GM21576 (cell line): ENCODE data around the gene SRGAP3.

Source experiments
- ATAC-seq: cut with Tn5 transposase; IDR thresholded peaks from one replicate; pipeline ENCODE4 v1.9.1; 2021; ENCODE audit warnings: mild to moderate bottlenecking, moderate library complexity; ENCODE audit not compliant: unreplicated experiment

SRGAP3 gene

DNA sequence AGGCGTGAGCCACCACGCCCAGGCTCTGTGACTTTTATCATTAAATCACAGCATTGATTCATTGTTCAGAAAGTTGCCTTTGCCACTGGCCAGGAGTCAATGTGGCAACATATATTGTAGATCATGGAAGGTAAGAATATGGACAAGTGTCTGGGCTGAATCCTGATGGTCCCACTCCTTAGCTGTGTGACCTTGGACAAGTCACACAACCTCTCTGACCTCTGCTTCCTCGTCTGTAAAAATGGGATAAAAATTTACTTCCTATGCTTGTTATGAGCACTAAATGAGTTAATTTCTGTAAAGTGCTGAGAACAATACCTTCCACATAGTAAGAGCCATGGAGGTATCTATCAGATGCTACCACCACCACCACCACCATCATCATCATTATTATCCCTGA is 182.7 kb downstream of the SRGAP3 start:
- ATAC-seq = no peak

DNA sequence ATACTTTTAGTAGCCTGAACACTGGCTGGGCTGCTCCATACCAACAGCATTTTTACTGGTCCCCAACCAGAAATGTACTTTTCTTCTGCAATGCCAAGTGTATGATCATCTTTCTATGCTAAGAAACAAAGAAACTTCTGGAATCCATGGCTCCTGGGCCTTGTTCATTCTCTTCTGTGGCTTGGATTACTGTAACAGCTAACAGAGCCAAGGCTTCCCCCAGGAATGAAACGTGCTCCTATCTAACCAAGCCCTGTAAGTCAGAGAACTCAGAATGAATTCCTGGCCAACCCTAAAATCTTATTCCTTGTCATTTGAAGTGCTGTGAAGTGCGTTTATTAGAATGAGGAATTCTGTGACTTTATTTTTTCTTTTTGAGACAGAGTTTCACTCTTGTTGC is 183.3 kb downstream of the SRGAP3 start:
- ATAC-seq = no peak

DNA sequence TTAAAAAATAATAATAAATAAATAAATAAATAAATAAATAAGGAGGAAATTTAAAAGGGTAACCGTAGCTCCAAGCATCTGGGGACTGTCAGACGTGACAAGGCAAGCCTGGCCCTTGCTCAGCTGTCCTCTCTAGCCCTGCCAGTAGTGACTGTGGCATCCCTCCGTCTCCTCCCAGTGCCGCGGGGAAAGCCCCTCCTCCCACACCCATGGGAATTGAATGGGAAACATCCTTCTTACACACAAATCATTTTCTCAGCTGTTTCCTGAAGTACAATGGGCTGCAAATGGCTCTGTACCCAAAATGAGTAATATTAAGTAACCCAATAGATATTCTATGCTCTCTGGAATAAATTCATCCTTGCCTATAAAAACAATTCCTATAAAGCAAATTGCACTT is 184.6 kb downstream of the SRGAP3 start:
- ATAC-seq = no peak

DNA sequence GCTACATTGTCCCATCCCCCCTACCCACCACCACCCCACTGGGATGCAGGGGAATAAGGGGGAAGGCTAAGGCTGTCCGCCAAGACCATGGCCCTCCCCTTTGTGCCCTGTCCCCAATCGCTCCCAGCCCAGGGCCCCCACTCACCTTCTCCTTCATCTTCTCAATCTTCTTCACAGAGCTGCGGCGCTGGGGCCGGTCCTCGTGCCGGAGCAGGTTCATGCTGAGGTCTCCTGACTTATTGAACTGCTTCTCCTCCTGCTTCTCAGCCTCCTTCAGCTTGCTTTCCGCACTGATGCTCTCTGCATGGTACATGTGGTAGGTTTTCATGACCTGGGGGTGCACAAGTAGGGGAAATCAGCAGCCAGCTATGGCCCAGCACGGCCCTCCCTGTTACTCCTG is 185.2 kb downstream of the SRGAP3 start:
- ATAC-seq = no peak

DNA sequence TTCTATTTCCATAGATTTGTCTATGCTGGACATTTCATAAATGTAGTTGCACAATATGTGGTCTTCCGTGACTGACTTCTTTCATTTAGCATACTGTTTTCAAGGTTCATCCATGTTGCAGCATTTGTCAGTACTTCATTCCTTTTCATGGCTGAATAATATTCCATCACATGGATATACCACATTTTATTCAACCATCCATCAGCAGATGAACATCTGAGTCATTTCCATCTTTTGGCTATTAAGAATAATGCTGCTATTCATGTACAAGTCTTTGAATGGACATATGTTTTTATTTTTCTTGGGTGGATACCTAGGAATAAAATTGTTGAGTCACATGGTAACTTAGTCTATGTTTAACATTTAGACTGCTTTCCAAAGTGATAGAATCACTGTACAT is 186.9 kb downstream of the SRGAP3 start:
- ATAC-seq = no peak

DNA sequence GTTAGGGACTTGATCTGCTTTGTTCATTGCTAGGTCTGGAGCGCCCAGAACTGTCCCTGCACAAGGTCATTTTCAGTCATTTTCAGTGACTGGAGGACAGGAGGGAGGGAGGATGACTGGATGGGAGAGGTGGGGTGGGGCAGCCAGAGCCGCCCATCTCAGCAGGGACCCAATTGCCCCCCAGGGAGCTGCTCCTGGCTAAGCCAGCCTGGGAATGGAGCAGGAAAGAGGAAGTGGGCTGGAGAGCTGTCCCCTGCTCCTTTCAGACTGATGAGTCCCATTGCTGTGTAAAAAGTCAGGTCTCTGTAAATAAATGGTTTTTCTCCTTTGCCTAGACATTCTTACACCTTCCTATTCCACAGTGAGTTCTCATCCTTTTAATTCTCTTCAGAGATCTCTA is 187.8 kb downstream of the SRGAP3 start:
- ATAC-seq = no peak

DNA sequence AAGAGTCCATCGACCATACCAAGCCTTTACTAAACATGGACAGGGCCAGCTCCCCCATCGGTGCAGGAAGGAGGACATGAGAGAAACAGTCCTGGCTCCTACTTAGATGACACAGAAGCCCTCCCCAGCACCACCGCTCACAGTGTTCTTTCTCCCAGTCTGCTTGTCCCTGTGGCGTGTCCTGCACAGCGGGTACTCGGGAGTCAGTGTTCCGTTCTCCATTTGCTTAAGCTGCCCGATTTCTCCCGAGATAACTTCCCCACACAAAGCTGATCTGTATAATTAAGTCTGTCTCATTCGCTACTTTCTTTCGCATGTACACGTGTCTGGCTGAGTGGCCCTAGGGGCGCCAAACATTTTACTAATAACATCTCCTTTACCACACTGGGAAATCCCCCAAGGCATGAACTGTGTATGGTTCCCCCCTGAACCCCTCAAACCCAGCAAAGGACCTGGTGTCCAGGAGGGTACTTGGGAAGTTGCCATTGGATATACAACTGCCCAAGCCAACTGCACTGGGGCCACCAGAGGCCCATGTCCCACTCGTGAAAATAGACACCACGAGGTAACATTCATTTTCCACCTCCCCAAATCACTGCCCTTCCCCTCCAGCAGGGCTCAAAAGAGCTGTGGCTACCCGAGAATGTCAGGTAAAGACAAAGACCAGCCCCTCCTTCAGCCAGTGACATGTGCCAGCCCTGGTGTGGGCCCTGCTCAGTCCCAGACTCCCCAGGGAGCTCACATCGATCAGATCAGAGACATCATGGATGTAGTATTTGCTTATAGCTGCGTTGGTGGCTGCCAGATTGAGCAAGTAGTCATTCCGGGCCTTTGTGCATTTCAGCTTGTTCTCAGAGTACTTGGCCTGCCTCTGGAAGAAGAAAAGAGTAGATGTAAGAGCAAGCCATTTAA is 189.7 kb downstream of the SRGAP3 start:
- ATAC-seq = no peak

DNA sequence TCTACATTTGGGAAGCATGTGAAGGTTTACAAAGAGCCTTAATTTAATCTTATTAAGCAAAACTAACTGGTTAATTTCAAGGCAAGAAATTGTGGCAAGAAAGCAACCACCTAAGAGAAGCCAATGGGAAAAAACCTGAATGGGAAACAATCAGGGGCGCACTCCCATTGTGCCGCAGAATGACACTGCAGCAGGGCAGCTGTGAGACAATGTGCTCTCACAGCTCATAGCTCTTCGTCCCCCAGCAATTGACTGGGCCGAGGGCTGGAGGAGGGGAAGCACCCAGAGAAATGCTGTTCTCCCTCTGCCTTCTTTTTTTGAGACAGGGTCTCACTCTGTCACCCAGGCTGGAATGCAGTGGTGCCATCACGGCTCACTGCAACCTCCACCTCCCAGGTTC is 192.9 kb downstream of the SRGAP3 start:
- no peak for ATAC-seq

DNA sequence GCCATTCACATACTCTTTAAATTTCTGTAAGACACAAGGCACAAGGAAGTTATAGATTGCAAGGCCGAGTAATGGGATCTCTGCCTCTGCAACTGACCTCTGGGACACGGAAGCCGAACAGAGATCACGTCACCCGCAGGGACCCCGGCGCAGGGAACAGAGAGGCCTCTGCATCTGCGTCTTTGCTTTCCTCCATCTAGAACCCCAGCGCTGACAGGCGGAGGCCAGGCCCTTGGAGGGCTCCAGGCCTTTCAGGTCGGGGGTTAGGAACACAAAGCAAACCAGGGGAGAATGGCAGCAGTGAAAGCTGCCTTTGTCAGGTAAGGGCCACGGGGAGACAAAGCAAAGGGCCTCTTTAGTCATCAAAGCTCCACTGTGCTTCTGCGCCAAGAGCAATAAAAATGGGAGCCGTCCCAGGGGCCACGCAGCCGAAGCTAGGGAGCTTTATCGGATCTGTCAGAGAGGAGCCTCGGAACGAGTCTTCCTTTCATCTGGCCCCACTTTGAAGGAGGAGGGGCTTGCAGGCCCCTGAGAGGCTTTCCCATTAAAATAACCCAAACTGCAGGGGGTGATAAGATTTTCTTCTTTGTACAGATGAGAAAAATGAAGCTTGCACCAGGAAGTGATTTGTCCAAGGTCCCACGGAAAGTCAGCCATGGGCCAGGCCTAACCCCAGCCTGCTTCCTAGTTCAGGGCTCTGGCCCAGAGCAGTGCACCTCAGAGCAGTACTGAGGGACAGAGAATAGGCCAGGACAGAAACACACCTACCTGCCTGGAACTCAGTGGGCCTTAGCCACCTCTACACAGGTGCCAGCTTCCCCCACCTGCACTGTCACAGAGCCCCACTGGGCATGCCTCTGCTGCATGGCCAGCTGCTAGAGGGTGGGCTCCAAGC is 201.7 kb downstream of the SRGAP3 start:
- ATAC-seq = no peak

DNA sequence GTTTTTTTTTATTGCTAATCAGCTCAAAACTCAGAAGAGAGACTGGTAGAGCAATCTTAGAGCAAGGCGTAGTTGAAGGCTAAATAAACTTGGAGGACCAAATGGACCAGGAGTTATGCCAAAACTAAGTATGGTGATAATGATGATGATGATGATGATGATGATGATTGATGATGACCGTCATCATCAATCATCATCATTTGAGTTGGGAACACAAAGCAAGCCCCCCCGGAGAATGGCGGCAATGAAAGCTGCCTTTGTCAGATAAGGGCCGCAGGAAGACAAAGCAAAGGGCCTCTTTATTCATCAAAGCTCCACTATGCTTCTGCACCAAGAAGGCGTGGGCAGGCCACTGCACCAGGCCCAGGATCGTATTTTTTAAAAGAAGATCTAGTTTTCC is 204.1 kb downstream of the SRGAP3 start:
- no peak for ATAC-seq

DNA sequence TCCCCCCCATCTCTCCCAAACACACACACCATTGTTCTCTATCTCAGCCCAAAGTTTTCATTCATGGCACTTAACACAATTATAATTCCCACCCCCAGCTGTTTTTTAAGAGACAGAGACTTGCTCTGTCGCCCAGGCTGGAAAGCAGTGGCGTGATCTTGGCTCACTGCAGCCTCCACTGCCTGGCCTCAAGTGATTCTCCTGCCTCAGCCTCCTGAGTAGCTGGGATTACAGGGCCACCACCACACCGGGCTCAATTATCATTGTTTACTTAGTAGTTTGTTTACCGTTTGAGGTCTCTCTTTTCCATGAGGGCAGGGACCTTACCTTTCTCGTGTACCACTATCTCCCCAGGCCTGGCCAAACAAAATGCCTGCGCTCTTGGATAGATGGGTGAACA is 206.4 kb downstream of the SRGAP3 start:
- no peak for ATAC-seq

DNA sequence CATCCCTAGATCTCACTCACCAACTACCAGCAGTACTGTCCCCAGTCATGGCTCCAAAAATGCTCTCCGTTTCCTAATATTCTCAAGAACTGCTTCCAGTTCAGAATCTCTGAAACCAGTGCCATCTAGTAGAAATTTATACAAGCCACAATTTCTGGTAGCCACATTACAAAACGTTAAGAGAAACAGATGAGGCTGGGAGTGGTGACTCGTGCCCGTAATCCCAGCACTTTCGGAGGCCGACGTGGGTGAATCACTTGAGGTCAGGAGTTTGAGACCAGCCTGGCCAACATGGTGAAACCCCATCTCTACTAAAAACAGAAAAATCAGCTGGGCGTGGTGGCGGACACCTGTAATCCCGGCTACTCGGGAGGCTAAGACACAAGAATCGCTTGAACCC is 207.8 kb downstream of the SRGAP3 start:
- ATAC-seq = no peak

DNA sequence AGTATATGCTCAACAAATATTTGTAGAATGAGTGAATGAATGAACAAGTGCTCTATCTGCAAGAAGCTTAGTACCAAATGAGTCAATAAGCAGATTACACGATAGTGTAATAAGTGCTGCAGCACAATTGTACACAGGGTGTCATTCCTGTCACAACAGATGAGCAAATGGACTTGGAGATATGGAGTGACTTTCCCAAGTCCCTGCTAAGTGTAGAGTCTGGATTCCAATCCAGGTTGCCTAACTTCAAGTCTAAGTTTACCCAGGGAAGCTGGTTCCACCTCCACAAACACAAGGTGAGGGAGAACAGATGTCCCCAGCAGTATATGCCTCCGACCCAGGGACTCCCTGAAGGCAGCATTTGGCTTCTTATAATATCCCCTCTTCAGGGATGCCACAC is 208.4 kb downstream of the SRGAP3 start:
- no peak for ATAC-seq

DNA sequence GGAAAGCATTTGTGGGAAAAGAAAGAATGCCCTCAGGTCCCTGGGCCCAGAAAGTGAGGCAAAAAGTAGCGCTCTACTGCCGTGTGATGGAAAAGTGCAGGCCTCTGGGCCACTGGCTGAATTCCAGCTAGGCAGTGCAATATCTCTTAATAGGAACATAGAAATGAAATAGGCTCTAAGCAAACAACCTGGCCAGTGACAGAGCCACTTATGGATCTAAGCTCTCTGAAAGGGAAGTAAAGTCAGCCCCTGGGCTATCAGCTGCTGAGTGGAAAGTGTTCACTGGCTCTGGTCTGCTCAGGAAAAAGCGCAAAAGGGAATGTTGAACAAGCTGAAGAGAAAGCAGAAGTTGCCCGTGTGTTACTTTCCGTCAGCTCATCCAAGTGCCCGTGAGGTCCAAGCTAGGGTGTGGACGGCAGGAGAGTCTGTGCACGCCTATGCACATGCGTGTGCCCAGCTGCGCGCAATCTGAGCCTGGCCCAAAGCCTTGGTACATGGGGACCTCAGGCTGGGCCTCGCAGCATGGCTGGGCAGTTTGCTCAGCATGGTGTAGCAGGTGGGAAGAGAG is 212.2 kb downstream of the SRGAP3 start:
- ATAC-seq = no peak

DNA sequence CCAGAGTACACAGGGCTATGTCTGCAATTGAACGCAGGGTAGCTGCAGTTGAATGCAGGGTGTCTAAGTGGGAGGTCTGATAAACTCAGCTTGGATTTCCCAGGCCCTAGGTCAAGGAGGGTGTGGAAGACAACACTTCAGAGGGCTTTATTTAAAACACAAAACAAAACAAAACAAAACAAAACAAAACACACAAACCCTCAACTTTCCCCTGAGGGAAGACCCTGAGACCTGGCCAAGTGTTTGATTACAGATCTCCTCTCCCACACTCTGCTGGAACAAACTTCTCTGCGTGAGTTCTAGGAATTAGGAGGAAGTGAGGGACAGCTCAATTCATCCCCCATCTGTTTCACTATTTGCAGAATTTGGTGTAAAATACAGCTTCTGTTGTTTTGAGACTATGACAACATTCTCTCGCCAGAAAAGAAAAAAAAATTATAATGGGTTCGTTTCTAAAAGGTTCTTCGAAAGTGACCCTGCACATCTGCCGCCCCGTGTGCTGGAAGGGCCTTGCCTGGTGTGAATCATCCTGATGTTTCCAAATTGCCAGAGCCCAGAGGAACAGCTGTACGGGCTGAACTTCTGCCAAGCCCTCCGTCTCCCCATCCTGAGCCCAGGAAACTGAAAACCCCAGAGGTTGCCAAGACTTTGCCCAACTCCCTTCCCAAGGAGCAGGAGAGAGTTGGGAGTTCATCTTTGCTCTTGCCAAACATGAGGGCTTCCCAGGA is 212.9 kb downstream of the SRGAP3 start:
- ATAC-seq = no peak

DNA sequence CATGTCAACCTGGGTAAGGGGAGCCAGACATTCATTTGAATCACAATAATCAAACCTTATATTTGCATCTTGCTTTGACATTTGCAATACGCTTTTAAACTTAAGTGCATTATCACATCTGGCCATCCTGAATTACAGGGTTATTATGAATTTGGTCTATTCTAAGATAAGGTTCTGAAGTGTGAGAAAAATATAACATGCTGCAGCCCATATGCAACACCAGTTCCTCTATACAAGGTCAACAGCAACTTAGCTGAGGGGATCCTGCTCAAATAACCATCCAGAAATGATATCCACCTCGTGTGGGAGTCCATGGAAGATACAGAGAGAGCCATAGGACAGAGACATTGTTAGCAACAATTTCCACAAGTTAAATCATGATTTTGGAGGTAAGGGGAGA is 213.5 kb downstream of the SRGAP3 start:
- no peak for ATAC-seq

DNA sequence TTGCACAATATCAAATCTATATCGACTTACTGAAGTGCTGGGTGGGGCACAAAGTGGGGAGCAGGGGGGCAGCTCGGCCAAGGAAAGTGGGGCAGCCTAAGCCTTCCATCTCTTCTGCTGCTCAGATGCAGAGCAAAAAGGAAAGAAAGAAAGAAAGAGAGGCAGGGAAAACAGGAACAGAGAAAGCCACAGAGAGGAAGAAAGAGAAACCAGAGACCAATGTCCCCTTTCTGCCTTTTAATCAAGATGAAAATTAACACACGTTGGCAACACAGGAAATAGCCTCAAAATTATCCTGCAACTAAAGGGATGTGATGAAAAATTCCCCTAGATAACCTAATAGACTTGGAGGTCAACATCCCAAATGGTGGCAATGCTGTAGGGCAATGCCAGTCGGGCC is 214.0 kb downstream of the SRGAP3 start:
- ATAC-seq = no peak

DNA sequence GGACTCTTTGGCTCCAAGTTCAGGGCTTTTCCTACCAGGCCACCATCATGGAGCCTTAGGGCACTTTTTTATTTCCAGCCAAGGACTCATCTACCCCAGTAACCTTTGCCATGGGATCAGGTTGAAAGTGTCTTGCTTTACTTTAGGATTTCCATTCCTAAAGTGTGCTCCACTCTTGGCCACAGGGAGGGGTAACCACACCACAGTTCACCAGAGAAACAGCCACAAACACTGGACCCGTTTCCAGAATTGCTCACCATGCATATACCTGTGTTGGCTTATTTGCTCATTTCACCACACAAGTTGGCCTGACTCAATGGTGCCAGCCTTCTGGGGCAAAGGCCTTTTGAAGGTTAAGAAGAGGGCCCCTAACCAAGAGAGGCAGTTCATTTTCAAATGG is 215.6 kb downstream of the SRGAP3 start:
- no peak for ATAC-seq

DNA sequence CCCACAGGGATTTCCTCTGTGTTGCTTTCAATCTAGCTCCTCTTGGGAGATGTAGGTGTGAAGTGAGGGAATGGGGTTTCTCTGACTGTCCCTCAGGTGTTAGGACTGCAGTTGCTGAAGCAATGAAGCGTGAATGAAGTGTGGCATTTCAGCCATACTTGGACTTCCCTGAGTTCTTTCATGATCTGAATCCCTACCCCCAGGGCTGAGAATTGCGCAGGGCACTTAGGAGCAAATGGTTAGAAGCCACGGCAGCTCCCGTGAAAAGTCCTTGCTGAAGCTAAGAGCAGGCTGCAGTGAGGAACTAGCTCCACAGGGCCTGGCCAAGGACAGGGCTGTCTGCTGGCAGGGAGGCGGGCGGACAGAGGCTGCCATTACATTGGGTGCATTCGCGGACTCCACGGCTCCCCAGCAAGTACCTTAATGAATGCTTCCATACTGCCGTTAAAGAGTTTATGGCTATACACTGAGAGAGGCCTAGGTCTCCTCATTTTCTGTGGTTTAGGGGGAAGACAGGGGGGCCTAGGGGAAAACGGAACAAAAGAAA is 217.1 kb downstream of the SRGAP3 start:
- ATAC-seq = no peak

DNA sequence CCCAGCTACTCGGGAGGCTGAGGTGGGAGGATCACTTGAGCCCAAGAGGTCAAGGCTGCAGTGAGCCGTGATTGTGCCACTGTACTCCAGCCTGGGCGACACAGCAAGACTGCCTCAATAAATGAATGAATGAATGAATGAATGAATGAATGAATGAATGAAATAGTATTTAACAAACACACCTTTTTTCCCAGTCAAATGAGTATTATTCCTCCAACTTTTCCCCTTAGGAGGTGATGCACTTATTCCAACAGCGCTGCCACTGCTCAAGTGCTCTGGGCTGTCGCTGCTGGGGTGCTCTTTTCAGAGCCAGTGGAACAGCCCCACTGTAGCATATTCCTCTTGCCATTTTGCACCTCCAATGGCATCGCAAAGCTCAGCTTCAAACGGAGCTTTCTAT is 219.4 kb downstream of the SRGAP3 start:
- no peak for ATAC-seq

DNA sequence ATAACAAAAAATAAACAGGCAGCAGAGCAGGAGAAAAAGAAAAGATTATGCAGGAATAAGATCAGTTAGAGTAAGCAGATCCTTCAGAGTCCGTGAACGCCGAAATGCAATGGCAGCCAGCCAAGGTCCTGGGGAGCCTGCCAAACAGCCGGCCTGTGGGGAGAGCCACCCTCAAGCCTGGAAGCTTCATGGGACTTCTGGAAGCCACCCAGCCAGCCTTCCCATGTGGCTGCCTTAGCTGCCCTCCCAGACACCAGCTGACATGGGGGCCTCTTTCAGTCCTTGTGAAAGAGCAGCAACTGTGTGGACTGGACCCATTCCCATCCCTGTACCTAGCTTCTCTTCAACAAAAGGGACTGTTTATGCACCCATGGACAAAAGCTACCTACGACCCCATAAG is 221.3 kb downstream of the SRGAP3 start:
- no peak for ATAC-seq
